ENCODE results near the gene PLA2G2F.

The PLA2G2F gene

GRCh38 chr1:20138961-20139550 is at the start of gene PLA2G2F:
Gene PLA2G2F, plus strand, starts transcription at chr1:20139323. Its CDS starts 105 bp downstream, at chr1:20139428.
- no peak for DNase-seq

GRCh38 chr1:20089328-20090077 is 49.6 kb upstream of the PLA2G2F start:
- DNase-seq = no peak

GRCh38 chr1:20090119-20090518 is 49.0 kb upstream of the PLA2G2F start:
- DNase-seq = no peak

DNA sequence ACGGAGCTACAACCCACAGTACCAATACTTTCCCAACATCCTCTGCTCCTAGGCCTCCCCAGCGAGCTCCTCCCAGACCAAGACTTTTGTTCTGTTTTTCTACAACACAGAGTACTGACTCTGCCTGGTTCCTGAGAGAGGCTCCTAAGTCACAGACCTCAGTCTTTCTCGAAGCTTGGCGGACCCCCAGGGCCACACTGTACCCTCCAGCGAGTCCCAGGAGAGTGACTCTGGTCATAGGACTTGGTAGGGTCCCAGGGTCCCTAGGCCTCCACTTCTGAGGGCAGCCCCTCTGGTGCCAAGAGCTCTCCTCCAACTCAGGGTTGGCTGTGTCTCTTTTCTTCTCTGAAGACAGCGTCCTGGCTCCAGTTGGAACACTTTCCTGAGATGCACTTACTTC is 48.5 kb upstream of the PLA2G2F start:
- DNase-seq = no peak

- no peak for DNase-seq
Observed at GRCh38 chr1:20093303-20093702, 45.8 kb upstream of the PLA2G2F start.

- no peak for DNase-seq
Observed at GRCh38 chr1:20093940-20094391, 45.2 kb upstream of the PLA2G2F start.

DNA sequence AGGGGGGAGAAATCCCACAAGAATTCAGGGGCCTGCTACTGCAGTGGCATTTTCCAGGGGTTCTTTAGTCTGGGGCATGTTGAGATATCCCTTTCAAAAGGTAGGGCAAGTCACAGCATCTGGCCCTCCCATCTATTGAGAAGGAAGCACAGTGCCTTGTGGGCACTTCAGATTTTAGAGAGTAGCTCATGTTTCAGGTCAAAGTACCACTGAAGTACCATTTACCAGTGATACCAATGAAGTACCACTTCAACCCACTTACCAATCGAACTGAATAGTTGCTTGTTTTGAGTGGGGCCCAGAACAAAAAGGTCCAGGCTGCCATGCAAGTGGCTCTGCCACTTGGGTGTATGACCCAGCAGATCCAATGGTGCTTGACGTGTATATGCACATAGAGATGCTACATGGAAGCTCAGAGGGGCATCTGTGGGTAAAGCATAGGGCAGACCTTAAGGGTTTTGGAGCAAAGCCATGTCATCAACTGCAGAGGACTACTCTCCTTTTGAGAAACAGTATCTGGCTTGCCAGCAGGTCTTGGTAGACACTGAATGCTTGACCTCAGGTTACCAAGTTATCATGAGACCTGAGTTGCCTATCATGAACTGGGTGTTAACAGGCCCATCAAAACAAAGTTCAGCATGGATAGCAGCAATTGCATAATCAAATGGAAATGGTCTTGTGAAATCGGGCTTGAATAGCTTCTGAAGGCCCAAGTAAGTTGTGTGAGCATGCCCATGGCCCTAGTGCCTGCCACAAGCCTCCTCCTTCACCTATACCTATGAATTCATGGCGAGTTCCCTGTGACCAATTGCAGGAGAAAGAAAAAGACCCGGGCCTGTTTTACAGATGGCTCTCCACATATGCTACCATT is 43.3 kb upstream of the PLA2G2F start:
- no peak for DNase-seq

- DNase-seq = no peak
Observed at GRCh38 chr1:20096840-20097447, 42.2 kb upstream of the PLA2G2F start.

DNA sequence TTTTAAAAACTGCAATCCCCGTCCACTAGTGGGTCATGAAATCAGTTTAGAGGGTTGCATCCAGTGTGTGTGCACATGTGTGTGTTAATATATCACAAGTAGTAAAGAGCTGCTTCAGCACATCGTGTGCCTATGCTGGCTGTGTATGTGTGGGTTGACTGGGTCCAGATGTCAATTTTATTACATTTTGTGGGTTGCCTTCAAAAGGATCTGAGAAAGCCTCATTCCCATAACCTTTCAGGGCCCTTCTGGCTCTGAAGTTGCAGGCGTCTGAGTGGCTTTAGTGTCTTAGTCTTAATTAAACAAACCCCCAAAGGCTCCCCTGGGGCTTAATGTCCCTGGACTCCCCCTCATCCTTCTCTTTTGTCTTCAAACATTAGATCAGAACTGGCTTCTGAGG is 39.6 kb upstream of the PLA2G2F start:
- no peak for DNase-seq

GRCh38 chr1:20100632-20101355 is 38.3 kb upstream of the PLA2G2F start:
- no peak for DNase-seq

DNA sequence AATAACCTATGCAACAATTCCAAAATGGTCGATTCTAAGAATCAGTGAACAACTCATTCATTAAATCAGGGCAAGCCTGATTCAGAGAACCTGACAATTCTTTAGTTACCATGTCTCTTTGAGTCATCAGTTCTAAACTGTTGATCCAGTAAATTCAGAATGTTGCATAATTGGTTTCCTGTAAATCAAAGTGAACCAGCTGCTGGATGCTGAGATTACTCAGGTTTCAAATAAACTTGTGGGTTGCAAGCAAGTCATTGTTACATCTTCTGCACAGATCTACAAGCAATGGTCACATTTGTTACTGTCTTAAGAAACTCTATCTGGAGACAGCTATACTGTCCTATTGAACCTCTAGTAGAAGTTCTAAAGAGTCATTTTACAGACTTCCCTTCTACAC is 36.2 kb upstream of the PLA2G2F start:
- DNase-seq = no peak

GRCh38 chr1:20105856-20106255 is 33.3 kb upstream of the PLA2G2F start:
- DNase-seq = no peak

GRCh38 chr1:20107351-20107750 is 31.8 kb upstream of the PLA2G2F start:
- no peak for DNase-seq

DNA sequence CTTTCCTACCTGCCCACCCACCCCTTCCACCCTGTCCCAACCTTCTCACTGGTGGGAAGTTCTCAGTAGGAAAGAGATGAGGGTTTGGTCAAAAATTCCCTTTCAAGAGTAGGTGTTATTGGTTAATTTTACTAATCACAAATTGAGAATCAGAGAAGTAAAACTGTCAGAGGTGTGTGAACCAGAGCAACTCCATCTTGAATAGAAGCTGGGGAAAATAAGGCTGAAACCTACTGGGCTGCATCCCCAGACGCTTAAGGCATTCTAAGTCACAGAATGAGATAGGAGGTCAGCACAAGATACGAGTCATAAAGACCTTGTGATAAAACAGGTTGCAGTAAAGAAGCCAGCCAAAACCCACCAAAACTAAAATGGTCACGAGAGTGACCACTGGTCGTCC is 31.3 kb upstream of the PLA2G2F start:
- no peak for DNase-seq

DNA sequence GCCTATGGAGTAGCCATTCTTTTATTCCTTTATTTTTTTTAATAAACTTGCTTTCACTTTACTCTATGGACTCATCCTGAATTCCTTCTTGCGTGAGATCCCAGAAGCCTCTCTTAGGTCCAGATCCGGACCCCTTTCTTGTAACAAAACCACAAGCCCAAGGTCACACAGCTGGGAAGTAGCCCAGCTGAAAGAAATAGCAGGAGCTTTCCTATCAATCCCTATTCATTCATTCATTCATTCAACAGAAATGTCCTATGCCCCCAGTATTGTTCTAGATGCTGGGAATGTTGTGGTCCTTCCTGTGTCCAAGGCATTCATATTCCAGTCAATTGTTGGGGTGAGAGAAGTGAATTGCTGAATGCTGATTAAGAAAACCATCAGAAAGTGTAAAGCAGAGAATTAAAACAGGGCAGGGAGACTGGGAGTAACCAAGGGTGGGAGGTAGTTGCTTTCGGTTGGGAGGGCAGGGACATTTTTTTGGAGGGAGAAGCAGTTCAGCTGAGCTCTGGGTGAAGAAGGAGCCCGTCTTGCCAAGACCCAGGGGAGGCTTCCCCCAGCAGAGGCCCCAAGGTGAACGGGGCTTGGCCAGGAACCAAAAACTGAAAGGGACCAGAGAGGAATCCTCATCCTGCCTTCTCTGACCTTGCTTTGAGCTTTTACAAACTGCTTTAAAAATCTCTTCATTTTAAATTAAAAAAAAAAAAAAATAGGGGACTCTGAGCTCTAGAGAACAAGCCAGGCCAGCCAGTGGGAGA is 30.6 kb upstream of the PLA2G2F start:
- no peak for DNase-seq

DNA sequence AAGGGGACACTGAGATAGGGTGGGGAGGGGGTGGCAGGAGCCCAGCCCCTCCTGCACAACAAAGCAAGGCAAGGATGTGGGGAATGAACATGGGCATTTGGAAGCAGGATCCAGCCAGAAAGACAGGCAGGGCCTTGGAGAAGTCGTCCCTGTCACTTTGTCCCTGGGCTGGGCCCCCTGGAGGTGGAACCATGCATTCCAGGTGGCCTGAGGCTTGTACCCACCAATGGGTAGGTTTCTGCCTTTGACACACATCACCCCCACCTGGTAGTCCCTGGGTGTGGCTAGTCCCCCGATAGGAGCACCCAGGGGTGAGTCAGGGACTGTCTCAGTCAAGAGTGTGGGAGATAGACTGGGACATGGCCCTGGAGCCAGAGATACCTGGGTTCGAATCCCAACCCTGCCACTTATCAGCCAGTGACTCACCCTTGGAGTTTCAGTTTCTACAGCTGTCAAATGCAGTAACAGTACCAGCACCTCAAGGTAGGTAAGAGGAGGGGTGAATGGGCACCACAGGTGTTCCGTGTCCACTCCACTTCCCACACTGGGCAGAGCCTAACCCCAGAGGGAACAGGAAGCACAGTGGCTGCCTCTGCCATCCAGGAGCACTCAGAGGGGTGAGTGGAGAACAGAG is 29.8 kb upstream of the PLA2G2F start:
- no peak for DNase-seq

- no peak for DNase-seq
Observed at GRCh38 chr1:20110679-20111078, 28.4 kb upstream of the PLA2G2F start.

DNA sequence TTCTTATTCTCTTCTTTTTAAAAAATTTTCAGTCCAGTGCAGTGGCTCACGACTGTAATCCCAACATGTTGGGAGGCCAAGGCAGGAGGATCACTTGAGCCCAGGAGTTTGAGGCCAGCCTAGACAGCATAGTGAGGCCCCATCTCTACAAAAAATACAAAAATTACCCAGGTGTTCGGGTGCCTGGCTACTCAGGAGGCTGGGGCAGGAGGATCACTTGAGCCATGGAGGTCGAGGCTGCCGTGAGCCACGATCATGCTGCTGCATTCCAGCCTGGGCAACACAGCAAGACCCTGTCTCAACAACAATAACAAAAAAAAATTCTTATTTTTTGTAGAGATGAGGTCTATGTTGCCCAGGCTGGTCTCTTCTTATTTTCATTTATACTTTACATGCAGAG is 27.7 kb upstream of the PLA2G2F start:
- no peak for DNase-seq

GRCh38 chr1:20112279-20113000 is 26.7 kb upstream of the PLA2G2F start:
- no peak for DNase-seq

GRCh38 chr1:20114021-20114648 is 25.0 kb upstream of the PLA2G2F start:
- DNase-seq = no peak

Measured in activated T-cell treated with anti-CD3 and anti-CD28 coated beads, Interleukin-2, amount 50 U/mL, for 1 hour (primary cell).